Fibroblast of the aortic adventitia (primary cell): ENCODE measurements around the gene BRAT1. TPM values are rescaled to one million over a fixed set of nuclear protein-coding genes. Genes with fewer than 3 reads are reported as not detected.

Experiments used
- DNase-seq: peaks from one replicate; pipeline ENCODE4 v3.0.0-alpha.2; 2010; ENCODE audit warnings: low read depth
- H3K4me3 ChIP-seq: 2 replicates; pipeline ENCODE4 v1.5.1; 2011; ENCODE audit warnings: low read depth, mild to moderate bottlenecking, control low read depth, low read length, moderate library complexity
- CTCF ChIP-seq: IDR thresholded peaks from 2 replicates; pipeline ENCODE4 v1.5.1; 2011; ENCODE audit warnings: mild to moderate bottlenecking, low read length, control low read depth, inconsistent platforms; ENCODE audit not compliant: insufficient read depth
- total RNA-seq: library from RNA; depleted of rRNA; stranded (reverse); fragments of >200 nt; gene quantifications from 2 replicates; pipeline ENCODE4 v1.2.3, GENCODE V29; 2012; ENCODE audit warnings: low replicate concordance

Gene BRAT1
- total RNA-seq, 1 donor = 22.3 TPM

- no peak overlapping the region for H3K4me3 ChIP-seq
- TF ChIP-seq CTCF = no peak
- DNase-seq = no peak
Measured at GRCh38 chr7:2499181-2499580, 56.1 kb downstream of the BRAT1 start.

- TF ChIP-seq CTCF = no peak
- no peak for DNase-seq
- no peak overlapping the region for H3K4me3 ChIP-seq
Measured at GRCh38 chr7:2498708-2499107, 56.6 kb downstream of the BRAT1 start.

GRCh38 chr7:2497500-2498336 lies 57.6 kb downstream of the BRAT1 start:
- DNase-seq = no peak
- no peak overlapping the region for H3K4me3 ChIP-seq
- TF ChIP-seq CTCF = no peak

- TF ChIP-seq CTCF = no peak
- no peak overlapping the region for H3K4me3 ChIP-seq
- DNase-seq = no peak
Measured at GRCh38 chr7:2497065-2497464, 58.3 kb downstream of the BRAT1 start.

GRCh38 chr7:2496375-2496774 lies 58.9 kb downstream of the BRAT1 start:
- no peak overlapping the region for H3K4me3 ChIP-seq
- no peak for TF ChIP-seq CTCF
- DNase-seq = no peak

- no peak for DNase-seq
- TF ChIP-seq CTCF = no peak
- no peak overlapping the region for H3K4me3 ChIP-seq
Measured at GRCh38 chr7:2495418-2496299, 59.7 kb downstream of the BRAT1 start.
